ENCODE results near the gene SENP1.

SENP1 gene

DNA sequence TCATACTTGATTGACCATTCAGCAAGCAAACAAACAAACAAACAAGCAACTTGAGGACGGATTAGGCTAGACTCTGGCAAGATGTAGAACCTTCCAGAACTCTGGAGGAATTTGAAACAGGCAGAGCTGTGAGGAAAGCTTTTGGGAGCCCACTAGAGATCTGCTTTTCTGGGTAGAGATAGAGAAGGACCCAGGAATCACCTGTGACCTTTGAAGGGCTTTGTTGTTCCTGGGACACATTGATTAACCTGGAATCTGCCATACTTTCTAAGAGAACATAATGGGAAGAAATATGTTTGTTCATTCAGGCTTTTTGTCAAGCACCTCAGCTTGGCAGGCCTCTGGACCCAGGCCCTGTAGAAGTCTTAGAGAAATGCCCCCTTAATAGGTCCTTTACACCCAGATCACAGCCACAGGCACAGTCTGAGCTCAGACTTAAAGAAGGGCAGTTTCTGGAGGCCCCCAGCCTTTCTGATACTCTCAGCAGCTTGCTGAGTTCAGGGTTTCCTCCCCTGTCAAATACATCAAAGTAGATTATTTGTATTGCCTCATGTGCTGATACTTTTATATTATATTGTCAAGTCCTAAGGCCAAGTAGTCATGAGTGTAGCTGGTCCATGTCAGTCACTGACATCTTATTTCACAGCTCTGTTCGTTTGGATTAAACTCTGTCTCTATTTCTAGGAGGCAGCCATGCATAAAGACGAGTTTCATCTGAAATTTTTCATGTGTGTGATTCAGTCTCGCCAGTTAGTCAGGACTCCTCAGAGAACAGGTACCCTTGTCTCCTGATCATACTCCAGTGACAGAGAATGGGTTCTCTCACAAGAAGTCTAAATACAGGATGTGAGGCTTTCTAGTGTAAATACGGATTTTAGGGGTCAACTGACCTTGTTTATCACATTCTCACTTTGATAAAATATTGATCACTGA lies 1.1 kb upstream of the SENP1 start:
- TF ChIP-seq, protein P1, sequence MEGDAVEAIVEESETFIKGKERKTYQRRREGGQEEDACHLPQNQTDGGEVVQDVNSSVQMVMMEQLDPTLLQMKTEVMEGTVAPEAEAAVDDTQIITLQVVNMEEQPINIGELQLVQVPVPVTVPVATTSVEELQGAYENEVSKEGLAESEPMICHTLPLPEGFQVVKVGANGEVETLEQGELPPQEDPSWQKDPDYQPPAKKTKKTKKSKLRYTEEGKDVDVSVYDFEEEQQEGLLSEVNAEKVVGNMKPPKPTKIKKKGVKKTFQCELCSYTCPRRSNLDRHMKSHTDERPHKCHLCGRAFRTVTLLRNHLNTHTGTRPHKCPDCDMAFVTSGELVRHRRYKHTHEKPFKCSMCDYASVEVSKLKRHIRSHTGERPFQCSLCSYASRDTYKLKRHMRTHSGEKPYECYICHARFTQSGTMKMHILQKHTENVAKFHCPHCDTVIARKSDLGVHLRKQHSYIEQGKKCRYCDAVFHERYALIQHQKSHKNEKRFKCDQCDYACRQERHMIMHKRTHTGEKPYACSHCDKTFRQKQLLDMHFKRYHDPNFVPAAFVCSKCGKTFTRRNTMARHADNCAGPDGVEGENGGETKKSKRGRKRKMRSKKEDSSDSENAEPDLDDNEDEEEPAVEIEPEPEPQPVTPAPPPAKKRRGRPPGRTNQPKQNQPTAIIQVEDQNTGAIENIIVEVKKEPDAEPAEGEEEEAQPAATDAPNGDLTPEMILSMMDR (IDR thresholded peaks at IDR 0.05; ENCODE audit: unreplicated experiment in 3 of 3) = no peak
- H3K4me3 Mint-ChIP-seq = peak overlapping the region; percentile 90 to 95 (median 92)

DNA sequence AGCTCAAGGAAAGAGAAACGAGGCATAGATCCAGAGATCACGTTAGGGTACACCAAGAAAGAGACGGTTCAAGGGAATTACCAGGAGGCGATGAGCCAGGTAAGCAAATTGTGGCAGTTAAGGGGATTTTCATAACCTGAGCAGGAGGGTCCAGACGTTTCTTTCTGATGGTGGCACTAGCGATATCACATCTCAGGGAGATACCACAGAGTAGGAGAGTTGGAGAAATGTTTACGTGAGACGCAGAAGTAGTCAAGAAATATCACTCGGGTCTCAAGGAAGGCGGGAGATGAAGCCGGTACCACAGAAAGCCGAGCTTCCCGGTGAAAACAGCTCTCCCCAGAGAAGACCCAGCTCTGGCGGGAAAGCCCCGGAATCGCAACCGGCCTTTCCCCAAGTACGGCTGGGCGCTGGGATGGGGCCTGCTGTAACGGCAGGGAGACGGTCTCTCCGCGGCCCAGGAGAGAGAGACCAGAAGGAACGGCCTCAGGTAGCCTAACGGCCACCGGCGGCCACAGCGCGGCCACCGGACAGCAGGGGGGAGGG lies 485 bp downstream of the SENP1 start:
- Mint-ChIP-seq H3K4me1 (peaks cover 29% of the 10 kb centered on the region), H3K36me3 (ENCODE audit: low read depth) (no peaks in the 10 kb centered on the region), H3K27me3 (ENCODE audit: low read depth) (peaks cover 4% of the 10 kb centered on the region), H3K4me3 (peak overlapping the region; percentile 90 to 95 (median 92)), H3K27ac (peak overlapping the region; percentile 97 to 99 (median 99)), H3K9me3 (no peaks in the 10 kb centered on the region)
- TF ChIP-seq, protein P1 (IDR thresholded peaks at IDR 0.05; ENCODE audit: unreplicated experiment in 3 of 3) = no peak

More for the DNA sequence above, 1.1 kb upstream of the SENP1 start:
- Mint-ChIP-seq H3K9me3 (no peaks in the 10 kb centered on the region), H3K27ac (peak overlapping the region; percentile 97 to 99 (median 99)), H3K27me3 (ENCODE audit: low read depth) (peaks cover 4% of the 10 kb centered on the region), H3K4me1 (peaks cover 29% of the 10 kb centered on the region), H3K36me3 (ENCODE audit: low read depth) (no peaks in the 10 kb centered on the region)

DNA sequence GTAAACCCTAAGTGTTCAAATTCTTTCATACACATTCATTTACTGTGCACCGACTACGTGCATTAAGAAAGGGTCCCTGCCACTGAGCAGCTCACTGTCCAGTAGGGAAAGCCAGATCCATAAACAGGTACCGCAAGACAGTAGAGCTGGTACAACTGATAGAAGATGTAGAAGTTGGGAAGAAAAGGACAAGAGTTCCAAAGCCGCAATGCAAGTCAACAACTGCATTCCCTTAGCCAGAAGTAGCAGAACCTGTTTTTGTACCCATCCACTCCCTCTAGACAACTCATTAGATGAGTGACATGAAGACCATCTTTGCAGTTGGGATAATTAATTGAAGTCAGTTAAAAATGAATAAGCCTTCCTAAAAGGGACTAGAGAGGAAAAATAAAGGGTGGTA lies 1.3 kb downstream of the SENP1 start:
- no peaks in the 10 kb centered on the region for H3K36me3 Mint-ChIP-seq (ENCODE audit: low read depth)
- TF ChIP-seq, protein P1 (IDR thresholded peaks at IDR 0.05; ENCODE audit: unreplicated experiment in 3 of 3) = no peak
- no peaks in the 10 kb centered on the region for H3K27me3 Mint-ChIP-seq (ENCODE audit: low read depth)
- H3K9me3 Mint-ChIP-seq = no peaks in the 10 kb centered on the region
- H3K27ac Mint-ChIP-seq = peak overlapping the region; percentile 27 to 99 (median 97)
- H3K4me3 Mint-ChIP-seq = peak overlapping the region; percentile 90 to 95 (median 92)
- peaks cover 29% of the 10 kb centered on the region for H3K4me1 Mint-ChIP-seq

DNA sequence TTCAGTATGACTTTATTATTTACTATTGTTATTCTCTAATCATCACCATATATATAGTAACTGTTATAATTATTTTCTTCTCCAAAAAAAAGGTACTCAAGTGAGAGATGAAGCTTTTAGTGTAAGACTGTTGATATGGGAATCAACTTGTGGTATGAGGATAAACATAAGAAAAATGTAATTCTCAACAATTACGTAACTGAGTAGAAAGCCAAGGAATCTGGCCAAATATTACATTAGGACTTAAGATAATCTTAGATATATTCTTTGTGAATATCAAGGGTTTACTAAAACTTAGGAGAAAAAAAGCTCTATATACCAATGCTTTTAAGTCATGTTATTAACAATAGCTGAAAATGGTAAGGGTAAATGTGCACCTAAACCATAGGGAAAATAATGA lies 13.3 kb downstream of the SENP1 start:
- H3K4me1 Mint-ChIP-seq = no peaks in the 10 kb centered on the region
- no peaks in the 10 kb centered on the region for H3K9me3 Mint-ChIP-seq
- H3K36me3 Mint-ChIP-seq (ENCODE audit: low read depth) = peaks cover 40% of the 10 kb centered on the region
- no peaks in the 10 kb centered on the region for H3K27me3 Mint-ChIP-seq (ENCODE audit: low read depth)
- H3K27ac Mint-ChIP-seq = no peak overlapping the region
- H3K4me3 Mint-ChIP-seq = no peak overlapping the region
- TF ChIP-seq, protein P1 (IDR thresholded peaks at IDR 0.05; ENCODE audit: unreplicated experiment in 3 of 3) = no peak

DNA sequence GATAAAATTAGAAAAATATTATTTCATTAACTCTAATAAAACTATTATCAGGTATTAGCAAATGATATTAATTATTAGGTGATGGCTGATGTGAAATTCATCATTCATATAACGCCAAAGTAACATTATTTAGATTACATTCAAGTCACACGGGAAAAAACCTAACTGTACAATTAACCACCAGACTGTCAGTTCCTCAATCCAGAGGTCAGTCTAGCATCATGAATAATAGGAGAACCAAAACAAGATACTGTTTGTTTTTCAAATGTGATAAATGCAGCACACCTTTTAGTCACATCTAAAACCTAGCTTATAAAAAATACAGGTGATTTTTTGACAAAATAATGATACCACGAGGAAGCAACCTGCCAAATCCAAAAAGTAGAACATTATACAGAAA lies 19.6 kb downstream of the SENP1 start:
- Mint-ChIP-seq H3K27me3 (ENCODE audit: low read depth) (no peaks in the 10 kb centered on the region), H3K27ac (no peak overlapping the region), H3K9me3 (no peaks in the 10 kb centered on the region), H3K36me3 (ENCODE audit: low read depth) (peaks cover 40% of the 10 kb centered on the region), H3K4me3 (no peak overlapping the region), H3K4me1 (no peaks in the 10 kb centered on the region)
- TF ChIP-seq, protein P1 (IDR thresholded peaks at IDR 0.05; ENCODE audit: unreplicated experiment in 3 of 3) = no peak
